GM18502 (cell line): ENCODE measurements around the gene OR1E1.
"Not testable (repeated sequence)": the region's sequence is repeated elsewhere in the genome, so short reads cannot be mapped to it uniquely, and the experiment has no call there.

Experiments
- ATAC-seq: cut with Tn5 transposase; IDR thresholded peaks from one replicate; pipeline ENCODE4 v1.9.1; 2021; ENCODE audit warnings: mild to moderate bottlenecking; ENCODE audit not compliant: unreplicated experiment, poor library complexity

The OR1E1 gene

DNA sequence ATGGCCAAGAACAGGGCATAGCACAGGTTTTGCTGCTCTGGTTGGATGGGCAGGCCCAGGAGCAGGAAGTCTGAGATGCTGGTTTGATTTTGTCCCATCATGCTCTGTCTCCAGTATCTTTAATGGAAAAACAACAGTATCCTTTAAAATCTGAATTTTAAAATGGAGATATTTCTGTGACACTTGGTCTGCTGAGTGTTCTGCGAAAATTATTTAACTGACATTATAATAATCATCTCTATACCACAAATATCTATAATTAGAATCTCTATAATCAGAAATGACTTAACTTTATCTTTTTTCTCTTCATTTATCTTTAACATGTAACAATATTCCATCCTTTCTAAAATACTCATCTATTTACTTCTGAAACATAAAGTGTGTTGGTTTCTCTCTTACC lies at the start of gene OR1E1:
Gene OR1E1, minus strand, starts transcription at position 101 of the 400 bp plus-strand sequence. Its CDS starts 0 bp downstream, at position 101.
- ATAC-seq = no peak

DNA sequence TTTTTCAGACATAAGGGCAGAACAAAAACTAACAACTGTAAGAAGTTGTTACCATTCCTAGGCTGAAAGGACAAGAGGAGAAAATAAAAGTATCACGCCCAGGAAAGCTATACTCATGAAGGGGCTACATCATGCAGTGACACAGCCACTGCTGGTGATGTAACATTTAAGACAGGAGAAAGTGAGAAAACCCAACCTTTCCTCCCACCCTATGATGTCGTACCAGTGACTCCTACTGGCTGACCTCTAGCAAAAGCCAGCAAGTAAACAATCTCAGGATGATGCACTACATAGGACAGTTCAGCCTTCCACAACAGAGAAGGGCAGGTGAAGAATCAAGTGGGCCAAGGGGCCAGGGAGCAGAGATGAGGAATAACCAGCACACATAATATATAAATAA lies 49.4 kb upstream of the OR1E1 start:
- ATAC-seq = no peak

- no peak for ATAC-seq
These were observed 42.2 kb upstream of the OR1E1 start for GRCh38 chr17:3440451-3440850.

DNA sequence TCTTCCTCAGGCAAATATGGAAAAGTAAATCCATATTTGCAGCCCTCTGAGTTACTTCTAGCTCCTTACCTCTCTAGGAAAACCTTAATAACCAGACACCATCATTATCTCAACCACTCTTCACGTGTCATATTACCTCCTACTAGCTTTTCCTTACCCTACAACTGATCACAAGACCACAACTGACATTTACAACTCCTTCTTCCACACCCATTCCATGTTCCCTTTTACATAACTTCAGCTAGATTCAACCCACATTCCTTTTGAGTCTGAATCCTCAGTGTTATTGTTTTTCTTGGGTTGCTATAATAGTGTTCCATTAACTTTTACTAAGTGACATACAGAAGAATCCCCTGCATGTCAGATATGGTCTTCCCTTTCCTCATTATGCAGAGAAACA lies 40.2 kb upstream of the OR1E1 start:
- ATAC-seq = no peak

DNA sequence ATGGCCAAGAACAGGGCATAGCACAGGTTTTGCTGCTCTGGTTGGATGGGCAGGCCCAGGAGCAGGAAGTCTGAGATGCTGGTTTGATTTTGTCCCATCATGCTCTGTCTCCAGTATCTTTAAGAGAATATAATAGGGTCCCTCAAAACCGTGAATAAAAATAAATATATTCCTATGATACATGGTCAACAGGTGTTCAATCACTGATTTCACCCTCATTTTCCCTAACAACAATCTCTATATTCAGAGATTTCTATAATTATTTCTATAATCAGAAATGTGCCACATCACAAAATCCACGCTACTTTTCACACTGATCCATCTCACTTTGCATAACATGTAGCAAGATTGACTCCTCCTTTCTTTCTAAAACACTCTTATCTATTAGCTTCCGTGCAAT lies 35.5 kb upstream of the OR1E1 start, which contains the start of gene OR1E2:
Gene OR1E2, minus strand, starts transcription at position 101 of the 400 bp plus-strand sequence. Its CDS starts 0 bp downstream, at position 101.
- ATAC-seq = no peak

- ATAC-seq = not testable (repeated sequence)
These were observed 35.0 kb upstream of the OR1E1 start for GRCh38 chr17:3433215-3433614.

- ATAC-seq = no peak
These were observed 20.0 kb upstream of the OR1E1 start for GRCh38 chr17:3418222-3418621.

DNA sequence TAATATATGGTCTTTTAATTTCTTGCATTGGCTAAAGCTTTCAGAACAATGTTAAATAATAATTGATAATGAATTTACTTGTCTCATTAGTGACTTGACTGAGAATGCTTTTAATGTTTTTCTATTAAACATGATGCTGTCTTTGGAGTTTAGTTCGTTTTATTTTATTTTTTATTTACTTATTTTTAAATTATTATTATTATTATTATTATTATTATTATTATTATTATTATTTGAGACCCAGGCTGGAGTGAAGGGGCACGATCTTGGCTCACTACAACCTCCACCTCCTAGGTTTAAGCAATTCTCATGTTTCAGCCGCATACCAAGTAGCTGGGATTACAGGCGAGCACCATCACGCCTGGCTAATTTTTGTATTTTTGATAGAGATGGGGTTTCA lies 17.4 kb upstream of the OR1E1 start:
- ATAC-seq = no peak

DNA sequence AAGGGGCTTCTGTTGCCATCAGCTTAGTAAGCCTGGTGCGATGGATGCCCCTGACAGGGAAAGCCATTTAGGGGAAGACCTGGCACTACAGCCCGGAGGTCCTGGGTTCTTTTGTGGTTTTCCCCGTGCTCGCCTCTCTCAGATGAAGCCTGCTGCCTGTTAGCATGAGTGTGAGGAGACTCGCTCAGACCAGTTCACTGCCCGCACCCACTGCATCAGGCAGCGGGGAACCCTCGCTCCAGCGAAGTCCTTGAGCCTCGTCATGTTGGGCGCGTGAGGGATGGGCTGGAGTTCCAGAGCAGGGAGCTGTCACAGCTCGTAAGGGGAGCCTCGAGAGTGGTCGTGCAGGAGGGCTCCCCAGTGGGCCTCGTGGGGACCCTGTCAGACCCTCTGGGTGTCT lies 14.0 kb upstream of the OR1E1 start:
- not testable (repeated sequence) for ATAC-seq

GRCh38 chr17:3411070-3411469 lies 12.9 kb upstream of the OR1E1 start, which contains the start of gene OR3A3:
TSS of gene OR3A3 (plus strand) at chr17:3411370.
- no peak for ATAC-seq

DNA sequence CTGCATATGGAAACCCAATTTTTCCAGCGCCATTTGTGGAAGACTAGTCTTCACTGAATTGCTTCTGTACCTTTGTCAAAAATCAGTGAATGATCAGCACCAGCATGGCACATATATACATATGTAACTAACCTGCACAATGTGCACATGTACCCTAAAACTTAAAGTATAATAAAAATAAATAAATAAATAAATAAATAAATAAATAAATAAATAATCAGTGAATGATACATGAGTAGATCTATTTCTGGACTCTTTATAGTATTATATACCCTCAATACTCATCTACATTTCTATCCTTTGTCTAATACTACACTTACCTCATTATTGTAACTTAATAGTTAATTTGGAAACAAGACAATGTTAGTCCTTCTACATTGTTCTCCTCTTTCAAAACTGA lies 5.6 kb upstream of the OR1E1 start:
- not testable (repeated sequence) for ATAC-seq

DNA sequence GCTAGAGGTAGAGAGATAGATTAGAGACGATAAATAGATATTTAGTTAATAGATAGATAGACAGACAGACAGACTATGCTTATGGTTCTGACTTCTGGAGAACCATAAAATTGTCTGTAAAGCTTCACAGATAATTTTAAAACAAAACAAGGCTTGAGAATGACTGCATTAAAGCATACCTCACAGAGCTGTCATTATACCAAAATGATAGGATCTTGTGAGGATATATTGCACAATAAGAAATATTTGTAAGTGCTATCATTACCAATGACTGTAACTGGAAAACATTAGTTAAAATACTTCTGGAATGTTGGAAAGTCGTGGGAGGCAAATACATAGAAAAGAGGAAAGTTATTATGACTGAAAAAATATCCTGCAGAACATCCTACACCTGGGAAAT lies 3.6 kb upstream of the OR1E1 start:
- no peak for ATAC-seq

DNA sequence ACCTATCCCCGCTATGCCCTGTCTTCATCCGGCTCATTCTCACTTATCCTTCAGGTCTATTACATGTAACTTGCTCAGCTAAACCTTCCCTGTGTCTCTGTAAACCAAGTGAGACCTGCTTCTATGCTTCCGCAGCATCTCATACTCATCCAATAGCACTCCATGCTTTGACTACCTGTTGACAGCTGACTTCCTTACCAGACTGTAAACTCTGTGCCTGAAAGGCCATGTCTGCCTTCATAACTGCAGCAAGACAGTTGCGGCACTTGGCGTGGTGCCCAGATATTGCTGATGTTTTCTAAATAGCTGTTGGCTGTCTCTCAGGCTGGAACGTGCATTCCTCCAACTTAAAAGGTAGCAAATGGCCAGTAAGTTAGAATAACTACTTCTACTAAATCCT lies 1.8 kb upstream of the OR1E1 start:
- no peak for ATAC-seq

GRCh38 chr17:3397801-3398200 lies 409 bp downstream of the OR1E1 start:
- not testable (repeated sequence) for ATAC-seq

DNA sequence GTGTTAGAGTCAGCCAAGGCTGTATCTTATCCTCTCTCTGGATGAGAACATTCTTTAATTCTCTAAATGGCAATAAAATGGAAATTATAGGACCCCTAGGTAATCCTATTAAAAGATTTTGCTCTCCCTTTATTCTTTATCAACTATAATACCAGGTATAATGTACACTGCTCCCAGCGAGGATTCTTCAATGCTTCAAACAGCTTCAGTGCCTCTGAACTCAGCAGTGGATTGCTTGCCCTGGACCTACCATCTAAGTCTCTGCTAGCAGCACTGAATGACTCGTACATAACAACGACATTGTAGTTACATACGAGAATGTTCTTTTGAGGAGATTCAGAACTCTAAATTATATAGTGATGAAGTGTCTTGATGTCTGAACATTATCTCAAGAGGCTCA lies 8.4 kb downstream of the OR1E1 start:
- no peak for ATAC-seq

GRCh38 chr17:3385869-3386816 lies 12.1 kb downstream of the OR1E1 start, which contains the start of gene OR3A2:
TSS of gene OR3A2 (minus strand) at chr17:3386308.
- no peak for ATAC-seq

GRCh38 chr17:3381957-3382356 lies 16.3 kb downstream of the OR1E1 start:
- ATAC-seq = no peak

- no peak for ATAC-seq
These were observed 19.9 kb downstream of the OR1E1 start for GRCh38 chr17:3378321-3378720.

GRCh38 chr17:3371167-3371566 lies 27.0 kb downstream of the OR1E1 start:
- ATAC-seq = not testable (repeated sequence)
